HG03175 (cell line): ENCODE data around the gene FOXC1.

Experiments
- ATAC-seq: cut with Tn5 transposase; IDR thresholded peaks from one replicate; pipeline ENCODE4 v1.9.1; 2021; ENCODE audit warnings: mild to moderate bottlenecking, moderate library complexity; ENCODE audit not compliant: unreplicated experiment

Gene FOXC1

DNA sequence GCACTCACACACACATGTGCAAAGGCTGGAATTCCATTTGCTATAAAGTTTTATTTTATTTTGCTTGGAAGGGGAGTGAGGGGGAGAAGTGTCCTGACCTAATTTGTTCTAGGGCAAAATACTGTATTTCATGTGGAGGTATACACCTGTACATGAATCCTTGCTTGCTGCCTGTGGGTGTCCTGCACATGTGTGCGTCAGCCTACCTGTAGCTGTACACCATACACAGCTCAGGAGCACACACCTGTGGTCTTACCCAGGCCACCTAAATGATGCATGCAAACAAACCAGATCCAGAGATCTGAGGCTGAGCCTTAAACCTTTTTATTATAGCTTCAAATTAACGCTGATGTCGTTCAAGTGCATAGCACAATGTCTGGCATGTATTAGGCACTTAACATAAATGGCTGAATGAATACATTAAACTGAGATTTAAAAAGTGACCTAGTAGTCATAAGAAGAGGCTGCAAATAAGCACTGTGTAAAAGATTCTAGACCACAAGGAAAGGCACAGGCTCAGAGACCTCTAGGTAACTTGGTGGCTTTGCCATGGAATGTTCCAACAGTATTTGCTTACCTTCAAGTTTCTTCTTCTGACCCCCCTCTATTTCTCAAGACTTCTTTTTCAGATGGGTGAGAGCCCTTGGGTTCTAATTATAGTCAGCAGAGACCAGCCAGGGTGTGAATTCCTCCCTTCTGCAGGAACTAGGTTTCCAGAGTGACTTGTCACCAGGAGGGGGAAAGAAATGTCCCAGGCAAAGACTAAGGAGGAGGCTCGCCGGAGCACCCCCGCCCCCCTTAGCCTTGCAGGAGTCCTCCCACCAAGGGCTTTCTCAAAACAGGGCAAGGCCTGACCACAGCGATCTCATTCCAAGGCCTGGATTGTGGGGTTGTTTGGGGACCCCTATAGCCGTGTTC lies 13.4 kb downstream of the FOXC1 start:
- ATAC-seq = no peak

DNA sequence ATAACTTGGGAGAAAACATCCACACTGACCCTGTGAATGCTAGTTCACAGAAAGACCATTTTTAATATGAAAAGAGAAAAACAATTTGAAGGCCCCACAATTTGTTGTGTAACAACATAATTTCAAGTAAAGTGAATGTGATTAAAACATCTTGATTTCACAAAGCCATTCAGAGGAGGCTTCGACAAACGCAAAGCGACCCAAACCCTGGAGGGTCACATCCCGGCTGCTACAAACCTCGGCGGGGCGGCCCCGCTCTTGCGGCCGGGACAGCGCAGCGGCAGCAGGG lies 14.0 kb downstream of the FOXC1 start:
- no peak for ATAC-seq

DNA sequence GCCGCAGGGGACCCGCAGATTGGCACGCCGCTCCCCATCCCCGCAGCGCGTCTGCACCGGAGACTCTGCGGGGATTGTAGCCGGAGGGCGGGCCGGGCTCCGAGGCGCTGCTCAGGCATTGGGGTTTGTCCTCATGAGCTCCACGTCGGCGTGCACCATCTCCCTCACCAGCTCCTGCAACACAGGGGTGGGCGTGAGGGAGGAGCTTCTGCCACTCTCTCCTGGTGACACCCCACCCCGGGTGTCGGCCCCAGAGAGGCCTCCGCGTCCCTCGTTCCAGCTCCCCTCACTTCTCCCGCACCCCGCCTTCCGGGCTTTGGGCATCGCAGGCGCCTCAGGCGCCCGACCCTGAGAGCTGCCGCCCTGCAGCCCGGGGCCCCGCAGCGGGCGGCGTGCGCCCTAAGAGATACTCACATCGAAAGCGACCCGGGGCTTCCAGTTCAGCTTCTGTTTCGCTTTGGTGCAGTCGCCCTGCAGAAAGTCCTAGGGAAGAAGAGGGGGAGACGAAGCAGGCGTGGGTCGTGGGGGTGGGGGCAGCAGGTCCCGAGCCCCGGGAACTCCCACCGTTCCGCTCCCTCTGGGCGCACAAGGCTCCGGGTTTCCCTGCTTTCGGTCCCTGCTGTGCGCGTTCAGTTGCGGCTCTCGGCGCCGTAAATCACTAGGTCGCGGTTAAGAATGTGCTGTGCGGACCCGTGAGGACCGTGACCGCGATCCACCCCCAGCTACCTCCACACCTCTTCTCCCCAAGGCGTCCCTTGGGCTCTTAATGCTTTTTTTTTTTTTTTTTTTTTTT lies 14.5 kb downstream of the FOXC1 start:
- no peak for ATAC-seq

DNA sequence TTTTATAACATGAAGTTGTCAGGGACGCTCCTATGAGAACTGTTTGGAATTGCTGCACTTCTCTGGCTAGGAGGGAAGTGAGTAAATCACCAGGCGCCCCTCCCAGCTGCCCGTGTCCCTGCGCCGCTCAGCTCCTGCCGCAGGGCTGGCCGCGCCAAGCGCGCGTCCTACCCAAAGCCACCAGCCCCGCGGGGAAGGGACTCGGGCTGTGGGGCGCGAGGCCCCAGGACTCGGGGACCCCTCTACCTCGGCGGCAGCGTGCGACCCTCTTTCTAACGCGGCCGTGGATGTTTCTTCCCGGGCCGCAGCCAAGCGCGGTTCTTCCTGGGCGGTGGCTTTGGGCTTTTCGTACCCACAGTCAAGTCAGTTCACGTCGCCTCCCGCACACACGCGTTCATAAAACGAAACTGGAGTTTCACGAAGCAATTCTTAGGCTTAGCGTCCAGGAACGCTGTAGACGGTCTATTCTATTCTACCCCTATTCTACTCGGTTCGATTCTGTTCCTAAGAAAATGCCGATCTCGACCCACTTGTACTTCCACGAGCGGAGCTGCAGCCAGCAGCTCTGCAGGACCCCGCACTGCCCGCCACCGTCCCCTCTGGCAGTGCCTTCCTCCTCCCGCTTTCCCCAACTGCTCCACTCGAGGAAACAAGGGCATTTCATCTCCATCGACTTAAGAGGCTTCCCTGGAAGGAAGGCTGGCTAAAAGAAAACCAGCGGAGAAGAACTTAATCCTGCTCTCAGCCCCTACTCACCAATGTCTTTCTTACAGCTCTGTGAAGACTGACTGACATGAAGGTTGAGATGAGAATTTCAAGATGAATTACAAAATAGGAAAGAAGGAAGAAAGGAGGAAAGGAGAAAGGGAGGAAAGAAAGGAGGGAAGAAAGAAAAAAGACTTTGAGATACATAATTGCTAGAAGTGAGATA lies 15.4 kb downstream of the FOXC1 start:
- ATAC-seq = no peak

DNA sequence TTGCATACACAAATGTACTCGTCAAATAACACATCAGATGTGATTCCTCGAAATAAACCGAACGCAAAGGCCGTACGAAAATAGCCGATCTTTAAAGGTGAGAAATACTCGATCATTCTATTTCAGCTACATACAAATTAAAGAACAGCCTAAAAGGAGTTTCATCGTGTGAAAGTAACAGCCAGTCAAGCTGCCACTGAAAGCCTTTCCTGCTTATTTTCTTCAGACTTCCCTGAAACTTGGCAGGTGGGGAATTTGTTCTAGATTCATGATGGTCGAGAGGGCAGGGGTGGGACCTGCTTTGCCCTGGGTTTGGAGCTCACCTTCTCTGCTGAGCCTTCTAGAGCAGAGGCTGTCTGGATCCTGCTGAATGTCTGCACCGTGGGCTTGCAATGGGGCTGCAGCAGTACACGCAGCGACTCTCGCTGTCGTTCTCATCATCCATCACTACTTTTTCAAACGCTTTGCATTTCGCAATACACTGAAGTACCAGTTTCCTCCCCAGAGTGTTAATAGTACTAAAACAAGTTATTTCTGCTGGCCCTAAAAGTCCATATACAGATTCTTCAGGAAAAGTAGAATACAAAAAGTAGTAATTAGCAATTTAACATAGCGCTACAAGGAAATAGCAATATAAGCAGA lies 16.2 kb downstream of the FOXC1 start:
- ATAC-seq = no peak

DNA sequence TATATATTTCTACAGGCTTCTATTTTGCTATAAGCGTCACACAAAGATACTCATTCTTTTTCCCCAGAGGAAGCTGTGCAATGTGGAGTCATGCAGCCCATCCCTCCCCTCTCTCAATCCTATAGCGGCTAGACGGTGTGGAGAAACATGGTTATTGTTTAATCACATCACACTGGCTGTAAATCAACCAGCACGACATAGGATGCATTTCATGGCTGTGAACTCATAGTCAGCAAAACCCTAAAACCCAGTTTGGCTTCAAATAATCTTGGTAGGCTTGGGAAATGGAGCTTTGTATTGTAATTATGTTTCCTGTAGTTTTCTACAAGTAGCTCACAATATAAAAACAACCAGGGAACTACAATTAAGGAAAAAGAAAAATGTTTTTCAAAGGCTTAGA lies 16.8 kb downstream of the FOXC1 start:
- ATAC-seq = no peak

DNA sequence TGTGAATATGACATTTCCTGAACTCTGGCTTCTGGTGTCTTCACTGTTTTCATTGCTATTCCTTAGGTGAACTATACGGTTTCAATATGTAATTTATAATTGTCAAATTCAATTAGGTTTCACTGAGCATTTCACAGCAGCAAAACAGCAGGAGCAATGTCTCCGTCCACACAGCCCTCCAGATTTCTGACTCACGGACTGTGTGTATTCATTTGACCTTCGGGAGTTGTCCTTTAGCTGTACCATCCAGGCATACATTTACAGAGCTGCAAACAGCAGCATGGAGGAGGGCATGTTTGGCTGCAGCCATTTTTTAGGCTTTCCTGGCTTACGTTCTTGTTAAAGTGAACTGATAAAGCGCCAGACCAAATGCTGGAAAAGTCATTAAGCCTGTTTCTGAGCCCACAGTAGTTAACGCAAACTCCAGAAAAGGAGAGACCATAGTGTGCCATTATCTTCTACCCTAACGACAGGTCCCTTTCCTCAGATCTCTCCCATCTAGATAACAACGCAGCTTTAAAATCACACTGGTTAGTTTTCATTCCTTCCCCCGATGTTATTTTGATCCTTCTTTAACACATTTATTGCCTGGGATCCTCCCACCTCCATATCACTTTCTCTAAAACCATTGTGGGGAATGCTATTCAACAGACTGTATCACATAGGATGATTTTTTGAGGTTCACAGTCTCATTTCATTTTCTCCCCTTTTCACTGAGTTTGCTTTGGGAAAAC lies 18.3 kb downstream of the FOXC1 start:
- ATAC-seq = no peak

DNA sequence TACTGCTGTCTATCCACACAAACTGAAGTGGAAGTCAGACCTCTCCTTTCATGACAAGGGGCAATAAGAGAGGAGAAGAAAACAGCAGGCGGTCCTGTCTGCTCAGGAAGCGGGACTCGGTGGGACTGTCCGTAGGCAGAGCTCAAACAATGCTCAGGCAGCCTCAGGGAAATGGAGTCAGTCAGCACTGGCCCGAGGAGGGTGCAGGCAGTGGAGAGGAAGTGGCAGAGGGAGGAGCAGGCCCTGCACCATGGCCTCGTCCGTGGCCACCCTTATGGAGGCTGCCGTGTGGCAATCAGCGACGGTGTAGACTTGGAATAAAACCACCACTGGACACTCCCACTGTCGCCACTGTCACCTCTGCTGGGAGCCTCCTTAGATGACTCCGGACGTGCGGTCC lies 19.6 kb downstream of the FOXC1 start:
- ATAC-seq = no peak

DNA sequence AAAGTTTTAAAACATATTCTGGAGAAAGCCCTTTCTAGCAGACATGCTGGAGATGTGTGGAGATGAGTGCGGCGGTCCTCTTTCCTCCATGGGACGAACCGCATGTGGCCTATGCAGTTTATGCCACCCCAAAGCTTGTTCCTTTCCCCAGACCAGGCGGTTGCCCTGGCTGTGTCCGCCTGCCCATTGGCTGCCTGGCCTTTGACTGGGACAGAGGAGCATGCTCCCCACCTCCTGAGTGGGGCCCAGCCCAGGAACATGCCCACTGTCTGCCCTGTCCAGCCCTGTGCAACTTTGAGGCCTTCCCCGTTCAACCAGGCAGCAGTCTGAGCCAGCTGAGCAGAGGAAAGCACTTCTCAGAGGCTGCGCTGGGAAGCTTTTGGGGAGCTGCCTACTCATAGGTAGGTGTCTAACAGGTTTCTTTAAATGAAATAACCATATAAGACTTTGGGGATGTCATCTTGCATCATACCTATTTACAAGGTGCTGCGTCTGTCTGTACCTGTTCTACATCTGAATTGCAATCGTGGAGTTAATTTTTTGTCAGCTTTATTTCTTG lies 20.6 kb downstream of the FOXC1 start:
- ATAC-seq = no peak

DNA sequence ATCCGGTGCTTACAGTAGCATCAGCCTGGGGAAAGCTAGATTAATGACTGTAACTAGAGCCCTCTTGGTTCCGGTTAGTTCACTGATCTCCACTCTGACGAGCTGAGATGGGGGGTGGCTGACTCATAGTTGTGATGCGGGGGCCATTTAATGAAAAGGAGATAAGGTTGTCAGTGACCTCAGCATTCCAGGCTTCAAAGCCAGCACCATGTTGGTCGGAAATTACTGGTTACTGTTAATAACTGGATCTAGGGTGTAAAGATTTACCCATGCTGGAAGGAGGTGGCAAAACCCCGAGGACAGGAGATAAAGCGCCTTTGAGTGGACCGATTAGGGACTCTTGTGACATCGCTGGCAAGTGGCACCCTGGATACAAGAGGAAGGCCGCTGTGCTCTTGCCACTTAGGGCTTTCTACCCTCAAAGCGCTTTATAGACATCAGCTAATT lies 21.1 kb downstream of the FOXC1 start:
- ATAC-seq = no peak

DNA sequence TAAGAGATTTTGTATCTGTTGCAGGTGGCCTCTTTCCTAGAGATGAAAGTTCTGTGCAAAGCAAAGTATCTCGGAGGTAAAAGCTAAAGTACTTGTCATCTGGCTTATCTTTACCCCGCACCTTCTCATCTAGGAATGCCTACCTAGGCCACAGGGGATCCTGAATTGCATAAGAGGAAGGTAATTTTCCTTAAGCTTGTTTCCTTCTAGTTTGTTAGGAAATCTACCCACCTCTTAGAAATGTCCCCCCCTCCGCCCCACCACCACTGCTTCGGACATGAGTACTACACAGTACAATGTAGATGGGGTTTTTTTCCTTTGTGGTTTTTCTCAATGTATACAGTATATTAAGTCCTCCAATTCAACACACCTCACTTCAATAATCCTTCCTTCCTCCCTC lies 21.5 kb downstream of the FOXC1 start:
- ATAC-seq = no peak

DNA sequence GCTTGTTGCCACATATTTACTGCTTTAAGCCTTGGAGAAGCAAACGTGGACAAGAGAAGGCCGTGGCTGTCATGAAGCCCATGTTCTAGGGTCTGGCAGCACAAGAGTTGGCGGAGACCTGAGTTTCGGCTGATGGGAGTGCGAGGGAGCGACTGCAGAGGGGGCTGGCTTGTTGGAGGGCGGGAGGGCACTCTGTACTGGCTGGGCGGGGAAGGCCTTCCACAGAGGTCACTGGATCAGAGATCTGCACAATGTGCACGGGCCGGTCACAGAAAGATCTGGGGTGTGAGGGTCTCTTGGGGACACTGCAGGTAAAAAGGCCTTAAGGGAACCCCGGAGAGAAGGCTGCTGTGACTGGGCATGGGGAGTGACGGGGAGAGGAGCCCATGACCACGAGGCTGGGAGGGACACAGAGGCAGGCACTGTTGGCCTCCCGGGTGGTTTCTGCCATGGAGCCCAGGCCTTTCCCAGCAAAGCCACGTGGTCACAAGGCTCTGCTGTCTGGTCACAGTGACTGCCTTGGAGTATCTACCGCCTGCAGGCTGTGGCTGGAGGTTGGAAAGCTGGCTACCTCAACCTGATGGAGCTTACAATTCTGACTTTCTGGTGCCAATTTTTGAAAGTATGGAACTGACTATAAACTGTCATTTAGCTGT lies 23.8 kb downstream of the FOXC1 start:
- ATAC-seq = no peak

DNA sequence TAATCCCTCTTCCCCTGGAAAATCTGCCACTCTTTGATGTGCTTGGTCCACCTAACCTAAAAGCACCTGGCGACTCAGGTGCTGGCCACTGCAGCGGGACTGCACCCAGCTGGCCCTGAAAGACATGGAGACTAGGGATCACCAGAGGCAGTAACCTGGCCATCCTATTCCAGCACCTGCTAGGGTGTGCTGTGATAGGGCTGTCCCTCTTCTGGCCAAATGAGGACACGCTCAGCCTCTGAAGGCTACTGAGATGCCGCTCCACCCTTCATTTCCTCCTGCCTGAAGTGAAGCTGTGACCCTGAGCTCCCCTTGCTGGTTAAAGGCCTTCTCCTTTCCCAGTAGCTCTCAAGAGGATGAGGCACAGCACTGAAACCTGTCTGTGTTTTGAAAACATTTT lies 24.4 kb downstream of the FOXC1 start:
- ATAC-seq = no peak

DNA sequence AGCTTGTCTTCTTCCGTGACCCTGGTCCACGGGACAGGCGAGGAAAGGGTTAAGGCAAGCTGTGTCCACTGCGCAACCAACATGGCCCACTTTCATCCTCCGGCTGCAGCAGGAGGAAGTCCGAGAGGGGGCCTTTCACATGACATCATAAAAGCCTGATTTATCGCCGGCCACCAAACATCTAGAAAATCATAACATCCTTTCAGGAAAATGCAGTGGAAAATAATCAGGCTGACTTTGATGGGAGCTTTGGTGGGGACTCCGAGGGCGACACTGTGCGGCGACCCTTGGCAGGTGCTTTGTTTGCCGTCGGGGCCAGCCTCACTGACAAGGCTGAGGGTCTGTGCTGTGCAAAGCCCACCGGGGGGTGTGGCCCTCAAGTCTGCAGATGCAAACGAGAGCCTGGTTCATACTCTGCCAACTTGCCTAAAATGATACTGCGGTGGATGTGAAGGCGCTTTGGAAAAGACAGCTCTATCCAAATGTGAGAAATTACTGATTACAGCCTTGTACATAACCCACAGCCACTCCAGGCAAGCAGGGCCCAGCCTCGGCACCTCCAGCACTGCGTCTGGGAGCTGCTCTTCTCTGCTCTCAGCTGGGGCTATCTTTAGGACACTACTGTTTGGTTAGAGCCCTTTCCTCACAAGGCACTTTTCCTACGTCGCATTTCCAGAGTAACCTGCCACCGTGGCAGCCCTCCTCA lies 25.7 kb downstream of the FOXC1 start:
- ATAC-seq = no peak

DNA sequence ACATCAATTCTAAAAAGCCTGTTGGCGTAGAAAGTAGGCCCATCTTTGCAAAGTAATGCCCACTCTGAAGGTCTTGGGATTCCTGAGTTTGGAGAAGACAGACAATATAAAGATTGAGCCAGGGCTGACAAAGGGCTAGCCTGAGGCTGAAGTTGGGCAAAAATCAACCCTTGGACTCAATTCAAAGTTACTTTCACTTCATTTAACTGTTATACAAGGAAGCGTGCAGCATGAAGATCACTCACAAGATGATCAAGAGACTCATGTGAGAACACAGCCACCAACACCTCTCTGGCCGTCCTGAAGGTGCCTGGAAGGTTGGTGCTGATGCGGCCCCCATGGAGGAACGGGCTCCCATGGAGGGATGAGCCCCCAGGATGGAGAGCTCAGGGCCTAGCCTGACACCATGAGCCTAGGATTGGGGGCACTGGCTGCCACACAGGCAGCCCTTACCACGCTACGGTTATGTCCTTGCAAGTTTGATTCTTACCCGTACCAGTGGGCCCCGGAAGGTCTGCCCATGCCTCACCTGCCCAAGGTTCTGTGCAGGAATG lies 26.6 kb downstream of the FOXC1 start:
- ATAC-seq = no peak

DNA sequence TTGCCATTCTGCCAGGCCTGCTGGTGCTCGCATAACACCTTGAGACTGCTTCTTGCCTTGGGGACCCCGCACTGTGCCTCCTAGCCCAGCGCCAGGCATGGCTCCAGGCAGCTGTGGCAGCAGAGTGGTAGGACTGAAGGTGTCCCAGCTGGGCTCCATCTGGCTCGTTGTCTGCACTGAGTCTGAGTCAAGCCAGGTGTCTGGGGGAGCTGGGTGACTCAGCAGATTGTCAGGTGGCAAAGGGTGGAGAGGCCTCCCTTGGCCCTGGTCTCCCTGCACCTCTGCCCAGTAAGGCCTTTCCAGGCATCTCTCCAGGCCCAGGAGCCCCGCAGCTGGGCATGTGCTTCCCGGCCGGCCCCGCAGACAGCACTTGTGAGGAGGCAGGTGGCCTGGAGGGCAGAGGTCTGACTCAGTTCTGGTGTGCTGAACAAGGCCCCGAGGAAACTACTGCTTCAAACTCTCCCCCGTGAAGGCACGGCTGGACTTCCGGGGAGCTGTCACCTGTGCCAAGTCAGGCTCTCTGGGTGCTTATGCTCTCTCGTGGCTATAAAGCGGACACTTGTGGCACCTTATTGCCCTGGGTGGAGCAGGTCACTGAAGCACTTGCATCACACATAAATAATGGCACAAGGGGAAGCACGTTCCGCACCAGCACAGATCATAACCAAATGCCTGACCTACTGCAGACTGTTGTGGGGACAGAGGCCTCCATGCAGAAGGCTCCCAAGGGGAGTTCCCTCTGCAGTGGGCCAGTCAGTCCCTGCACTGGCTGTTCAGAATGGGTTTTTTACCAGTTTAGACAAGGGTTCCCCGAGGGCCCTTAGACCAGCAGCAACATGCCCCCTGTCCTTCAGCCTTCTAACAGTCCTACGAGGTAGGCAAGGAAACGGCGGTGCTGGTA lies 27.5 kb downstream of the FOXC1 start:
- ATAC-seq = no peak

DNA sequence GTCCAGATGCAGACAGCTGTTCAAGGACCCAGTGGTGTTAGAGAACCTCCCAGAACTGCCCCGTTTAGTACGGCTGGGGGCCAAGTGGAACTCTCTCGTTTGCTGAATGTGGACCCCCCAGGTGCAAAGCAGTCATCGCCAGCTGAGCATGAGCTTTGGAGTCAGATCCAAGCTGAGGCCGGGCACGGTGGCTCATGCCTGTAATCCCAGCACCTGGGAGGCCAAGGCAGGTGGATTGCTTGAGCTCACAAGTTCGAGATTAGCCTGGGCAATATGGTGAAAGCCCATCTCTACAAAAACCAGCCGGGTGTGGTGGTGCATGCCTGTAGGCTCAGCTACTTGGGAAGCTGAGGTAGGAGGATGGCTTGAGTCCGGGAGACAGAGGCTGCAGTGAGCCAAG lies 29.7 kb downstream of the FOXC1 start:
- no peak for ATAC-seq
